GM20000 (cell line): Measurements from ENCODE around the gene KRT6C.
"Not testable (repeated sequence)": the region's sequence is repeated elsewhere in the genome, so short reads cannot be mapped to it uniquely, and the experiment has no call there.

Experiments
- DNase-seq: peaks from one replicate; pipeline ENCODE4 v3.0.0; 2012; ENCODE audit warnings: low spot score
- TF ChIP-seq, protein P1 (sequence below): IDR thresholded peaks from 2 replicates; pipeline ENCODE4 v1.5.1; 2012; ENCODE audit warnings: mild to moderate bottlenecking, control low read depth; ENCODE audit errors: extremely low read depth, missing control alignments

KRT6C gene

DNA sequence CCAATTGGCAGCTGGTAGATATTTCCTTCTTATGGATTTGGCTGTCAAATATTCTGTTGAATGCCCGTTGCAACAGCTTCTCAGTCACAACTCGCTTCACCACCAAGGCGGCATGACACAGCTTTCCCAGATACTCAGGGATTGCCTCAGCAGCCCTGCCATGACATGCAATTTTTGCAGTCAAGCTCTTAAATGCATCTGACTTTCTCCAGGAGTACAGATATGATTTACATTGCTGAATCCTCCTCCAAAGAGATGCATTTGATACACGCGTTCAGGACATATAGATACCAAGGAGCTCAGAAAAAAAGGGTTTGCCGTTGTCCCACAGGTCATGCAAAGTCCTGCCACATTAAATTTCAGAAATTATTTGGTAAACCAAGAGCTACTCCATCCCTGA lies 40.1 kb upstream of the KRT6C start:
- DNase-seq, result no peak
- TF ChIP-seq, protein P1, sequence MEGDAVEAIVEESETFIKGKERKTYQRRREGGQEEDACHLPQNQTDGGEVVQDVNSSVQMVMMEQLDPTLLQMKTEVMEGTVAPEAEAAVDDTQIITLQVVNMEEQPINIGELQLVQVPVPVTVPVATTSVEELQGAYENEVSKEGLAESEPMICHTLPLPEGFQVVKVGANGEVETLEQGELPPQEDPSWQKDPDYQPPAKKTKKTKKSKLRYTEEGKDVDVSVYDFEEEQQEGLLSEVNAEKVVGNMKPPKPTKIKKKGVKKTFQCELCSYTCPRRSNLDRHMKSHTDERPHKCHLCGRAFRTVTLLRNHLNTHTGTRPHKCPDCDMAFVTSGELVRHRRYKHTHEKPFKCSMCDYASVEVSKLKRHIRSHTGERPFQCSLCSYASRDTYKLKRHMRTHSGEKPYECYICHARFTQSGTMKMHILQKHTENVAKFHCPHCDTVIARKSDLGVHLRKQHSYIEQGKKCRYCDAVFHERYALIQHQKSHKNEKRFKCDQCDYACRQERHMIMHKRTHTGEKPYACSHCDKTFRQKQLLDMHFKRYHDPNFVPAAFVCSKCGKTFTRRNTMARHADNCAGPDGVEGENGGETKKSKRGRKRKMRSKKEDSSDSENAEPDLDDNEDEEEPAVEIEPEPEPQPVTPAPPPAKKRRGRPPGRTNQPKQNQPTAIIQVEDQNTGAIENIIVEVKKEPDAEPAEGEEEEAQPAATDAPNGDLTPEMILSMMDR, result no peak

DNA sequence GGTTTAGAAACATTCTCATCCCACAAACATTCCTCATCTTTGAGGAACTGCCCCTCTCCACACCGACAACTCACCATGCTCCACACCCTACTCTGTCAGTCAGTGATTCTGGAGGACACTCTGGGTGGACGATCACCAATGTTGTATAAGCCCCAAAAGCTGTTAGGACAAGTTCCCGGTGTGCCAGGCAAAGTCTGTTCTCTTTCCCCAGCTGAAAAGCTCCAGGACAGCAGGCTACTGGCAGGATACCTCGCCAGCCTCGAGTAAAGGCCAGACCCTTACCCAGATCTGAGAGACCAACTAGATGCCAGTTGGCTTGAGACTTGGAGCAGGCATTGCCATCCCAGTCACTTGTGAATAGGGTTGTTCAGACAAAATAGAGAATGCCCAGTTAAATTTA lies 34.6 kb upstream of the KRT6C start:
- DNase-seq, result no peak

DNA sequence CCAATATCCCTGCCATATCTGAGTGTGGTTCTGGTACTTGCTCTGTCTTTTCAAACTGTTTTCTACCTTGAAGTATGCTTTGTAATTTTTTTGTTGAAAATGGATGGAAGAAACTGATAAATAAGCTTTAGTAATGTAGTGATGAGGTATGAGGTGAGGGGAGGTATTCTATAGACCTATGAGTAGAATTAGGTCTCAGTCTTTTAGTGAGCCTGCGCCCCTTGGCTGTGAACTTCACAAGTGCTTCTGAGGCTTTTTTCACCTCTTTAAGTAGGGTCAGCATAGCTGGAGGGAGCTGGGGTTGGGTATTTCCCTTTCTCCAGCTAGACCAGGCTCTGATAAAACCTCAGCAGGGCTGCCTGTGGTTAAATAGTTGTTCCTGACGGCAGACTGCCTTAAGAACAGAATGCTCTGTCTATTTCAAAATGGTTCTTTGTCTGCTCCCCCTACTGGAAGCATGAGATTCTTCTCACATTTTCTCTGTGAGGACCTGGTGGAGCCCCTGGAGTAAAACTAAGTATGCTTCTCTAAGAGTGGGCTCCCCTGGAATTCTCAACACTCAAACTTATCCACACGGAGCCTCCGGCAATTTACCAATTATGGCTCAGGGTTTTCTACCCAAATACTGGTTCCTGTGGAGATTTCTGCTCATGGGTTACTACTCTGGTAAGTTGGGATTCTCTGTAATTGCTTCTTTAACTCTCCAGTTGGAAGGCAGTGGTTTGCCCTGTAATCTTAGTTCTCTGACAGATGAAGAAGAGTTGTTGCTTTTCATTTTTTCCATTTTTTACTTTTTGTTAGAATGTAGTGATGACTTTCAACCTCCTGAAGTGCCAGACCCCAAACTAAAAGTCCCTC lies 33.5 kb upstream of the KRT6C start:
- peak; percentile 49 for DNase-seq
- TF ChIP-seq, protein P1, result no peak

More for the DNA sequence above, 34.6 kb upstream of the KRT6C start:
- TF ChIP-seq, protein P1, result no peak

DNA sequence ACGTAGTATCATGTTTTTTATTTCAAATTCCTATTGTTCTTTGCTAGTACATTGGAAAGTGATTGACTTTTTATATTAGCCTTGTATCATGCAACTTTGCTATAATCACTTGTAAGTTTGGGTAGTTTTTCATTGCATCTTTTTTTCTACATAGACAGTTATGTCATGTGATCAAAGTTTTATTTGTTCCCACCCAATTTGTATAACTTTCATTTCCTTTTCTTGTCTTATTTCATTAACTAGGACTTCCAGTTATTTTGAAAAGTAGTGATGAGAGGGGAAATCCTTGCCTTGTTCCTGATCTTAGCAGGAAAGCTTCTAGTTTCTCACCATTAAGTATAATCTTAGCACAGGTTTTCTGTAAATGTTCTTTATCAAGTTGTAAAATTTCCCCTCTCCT lies 29.3 kb upstream of the KRT6C start:
- TF ChIP-seq, protein P1, result no peak
- no peak for DNase-seq

DNA sequence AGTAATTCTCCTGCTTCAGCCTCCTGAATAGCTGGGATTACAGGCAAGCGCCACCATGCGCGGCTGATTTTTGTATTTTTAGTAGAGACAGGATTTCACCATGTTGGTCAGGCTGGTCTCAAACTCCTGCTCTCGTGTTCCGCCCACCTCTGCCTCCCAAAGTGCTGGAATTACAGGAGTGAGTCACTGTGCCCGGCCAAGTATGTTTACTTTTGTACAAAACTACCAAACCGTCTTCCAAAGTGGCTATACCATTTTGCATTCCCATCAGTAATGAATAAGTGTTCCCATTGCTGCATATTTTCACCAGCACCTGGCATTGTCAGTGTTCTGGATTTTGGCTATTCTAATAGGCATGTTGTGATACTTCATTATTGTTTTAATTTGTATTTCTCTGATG lies 27.9 kb upstream of the KRT6C start:
- TF ChIP-seq, protein P1, result no peak

DNA sequence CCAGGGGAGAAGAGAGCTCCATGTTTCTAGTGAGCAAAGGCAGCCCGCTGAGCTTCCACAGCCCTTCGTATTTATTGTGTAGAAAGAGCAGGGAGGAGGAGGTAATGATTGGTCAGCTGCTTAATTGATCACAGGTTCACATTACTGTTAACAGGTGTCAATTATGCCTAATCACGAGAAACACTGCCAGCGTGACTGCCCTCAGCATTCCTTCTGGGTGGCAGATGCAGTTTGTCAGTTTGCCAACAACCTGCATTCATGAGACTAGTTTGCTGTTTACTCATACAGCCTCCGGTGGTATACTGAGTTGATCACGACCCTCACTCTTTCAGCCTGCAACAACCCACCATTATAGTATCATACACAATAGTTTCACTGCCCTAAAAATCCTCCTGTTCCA lies 27.0 kb upstream of the KRT6C start:
- DNase-seq, result not testable (repeated sequence)

More for the DNA sequence above, 27.9 kb upstream of the KRT6C start:
- no peak for DNase-seq

DNA sequence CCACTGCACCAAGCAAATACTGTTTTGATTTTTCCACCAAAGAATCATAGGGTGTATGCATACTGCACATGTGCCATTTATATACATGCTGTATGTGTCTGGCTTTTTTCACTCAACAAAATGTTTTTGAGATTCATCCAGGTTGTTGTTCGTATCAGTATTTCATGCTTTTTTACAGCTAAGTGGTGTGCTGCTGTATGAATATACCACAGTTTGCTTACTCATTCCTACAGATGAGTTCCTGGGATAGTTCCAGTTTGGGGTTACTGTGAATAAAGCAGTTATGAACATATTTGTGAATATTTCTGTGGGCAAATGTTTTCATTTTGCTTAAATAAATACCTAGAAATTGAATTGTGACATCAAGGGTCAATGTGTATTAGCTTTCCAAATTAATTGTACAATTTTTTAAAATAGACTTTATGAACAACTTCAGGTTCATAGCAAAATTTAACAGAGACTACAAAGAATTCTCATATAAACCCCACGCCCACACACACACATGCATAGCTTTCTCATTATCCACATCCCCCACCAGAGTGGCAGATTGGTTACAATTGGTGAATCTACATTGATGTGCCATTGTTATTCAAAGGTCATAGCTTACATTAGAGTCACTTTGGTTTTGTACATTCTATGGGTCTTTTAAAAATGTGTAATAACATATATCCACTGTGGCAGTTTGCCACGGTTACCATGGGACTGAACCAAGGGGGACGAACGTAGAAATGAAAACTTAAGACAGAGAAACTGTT lies 26.4 kb upstream of the KRT6C start:
- TF ChIP-seq, protein P1, result no peak
- no peak for DNase-seq
